Peyer's patch (tissue), 4 donors: Measurements from ENCODE around the gene GGTA1.

Experiments used
- POLR2A ChIP-seq, 2 donors: fragments of 450-650 bp; IDR thresholded peaks; one replicate each; pipeline ENCODE4 v1.5.1; 2017; ENCODE audit warnings: antibody characterized with exemption in 2 of 2, mild to moderate bottlenecking in 2 of 2, moderate library complexity in 2 of 2
- TF ChIP-seq, protein P1 (sequence below), 6 experiments: fragments of 450-650 bp in 4 of 6; fragments of 200-600 bp in 2 of 6; sonication (generic) in 1 of 6; IDR thresholded peaks; one replicate each; pipeline ENCODE4 v1.5.1; 2017 to 2019; ENCODE audit warnings: antibody characterized with exemption in 6 of 6, mild to moderate bottlenecking in 3 of 6, moderate library complexity in 1 of 6

DNA sequence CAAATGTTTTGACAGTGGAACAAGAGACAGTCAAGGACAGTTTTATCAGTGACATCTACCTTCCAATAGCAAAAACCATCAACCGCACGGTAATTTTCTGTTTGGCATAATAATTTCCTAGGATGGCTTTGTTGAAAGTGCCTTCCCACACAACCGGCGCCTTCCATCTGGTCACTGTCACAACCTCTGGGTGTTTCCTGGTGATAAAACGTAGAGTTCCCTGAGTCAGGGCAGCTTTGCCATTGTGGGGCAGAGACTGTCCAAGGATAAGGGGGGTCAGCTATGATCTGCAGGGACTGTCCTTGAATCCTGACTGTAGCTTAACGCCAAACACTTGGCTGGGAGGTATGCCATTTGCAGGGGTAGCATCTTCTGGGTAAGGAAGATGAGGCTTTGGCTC, 47.6 kb downstream of the GGTA1 start:
- TF ChIP-seq, protein P1, sequence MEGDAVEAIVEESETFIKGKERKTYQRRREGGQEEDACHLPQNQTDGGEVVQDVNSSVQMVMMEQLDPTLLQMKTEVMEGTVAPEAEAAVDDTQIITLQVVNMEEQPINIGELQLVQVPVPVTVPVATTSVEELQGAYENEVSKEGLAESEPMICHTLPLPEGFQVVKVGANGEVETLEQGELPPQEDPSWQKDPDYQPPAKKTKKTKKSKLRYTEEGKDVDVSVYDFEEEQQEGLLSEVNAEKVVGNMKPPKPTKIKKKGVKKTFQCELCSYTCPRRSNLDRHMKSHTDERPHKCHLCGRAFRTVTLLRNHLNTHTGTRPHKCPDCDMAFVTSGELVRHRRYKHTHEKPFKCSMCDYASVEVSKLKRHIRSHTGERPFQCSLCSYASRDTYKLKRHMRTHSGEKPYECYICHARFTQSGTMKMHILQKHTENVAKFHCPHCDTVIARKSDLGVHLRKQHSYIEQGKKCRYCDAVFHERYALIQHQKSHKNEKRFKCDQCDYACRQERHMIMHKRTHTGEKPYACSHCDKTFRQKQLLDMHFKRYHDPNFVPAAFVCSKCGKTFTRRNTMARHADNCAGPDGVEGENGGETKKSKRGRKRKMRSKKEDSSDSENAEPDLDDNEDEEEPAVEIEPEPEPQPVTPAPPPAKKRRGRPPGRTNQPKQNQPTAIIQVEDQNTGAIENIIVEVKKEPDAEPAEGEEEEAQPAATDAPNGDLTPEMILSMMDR (IDR thresholded peaks at IDR 0.05): no peak
- TF ChIP-seq POLR2A (IDR thresholded peaks at IDR 0.05): no peak
